GM18517 (cell line): ENCODE data around the gene ANKHD1.
A peak's percentile ranks its signal among the peaks of the same experiment; 100 is the strongest.

Source experiments
- ATAC-seq: cut with Tn5 transposase; IDR thresholded peaks from one replicate; pipeline ENCODE4 v1.9.1; 2021; ENCODE audit warnings: mild to moderate bottlenecking, moderate library complexity; ENCODE audit not compliant: unreplicated experiment

ANKHD1 gene

GRCh38 chr5:140401362-140402257, at the start of gene ANKHD1:
Gene ANKHD1 (plus strand): TSS chr5:140401833. CDS start chr5:140401968, 135 bp downstream.
- peak; percentile 92 for ATAC-seq

GRCh38 chr5:140355546-140355945, 46.1 kb upstream of the ANKHD1 start:
- no peak for ATAC-seq

GRCh38 chr5:140356853-140357725, 44.5 kb upstream of the ANKHD1 start:
- peak; percentile 14 for ATAC-seq

GRCh38 chr5:140357726-140358093, 43.9 kb upstream of the ANKHD1 start:
- ATAC-seq: peak; percentile 84

GRCh38 chr5:140358738-140359310, 42.8 kb upstream of the ANKHD1 start:
- ATAC-seq: no peak

GRCh38 chr5:140360101-140360500, 41.5 kb upstream of the ANKHD1 start, which contains the start of gene SLC4A9:
Gene SLC4A9 (plus strand): TSS chr5:140360194. CDS start chr5:140360237, 43 bp downstream.
- ATAC-seq: no peak

- ATAC-seq: no peak
Observed at GRCh38 chr5:140360681-140361479, 40.8 kb upstream of the ANKHD1 start.

GRCh38 chr5:140361901-140362300, 39.7 kb upstream of the ANKHD1 start:
- no peak for ATAC-seq

- ATAC-seq: no peak
Observed at GRCh38 chr5:140362311-140362710, 39.3 kb upstream of the ANKHD1 start.

GRCh38 chr5:140362875-140363630, 38.6 kb upstream of the ANKHD1 start:
- peak; percentile 53 for ATAC-seq

GRCh38 chr5:140363631-140364471, 37.8 kb upstream of the ANKHD1 start:
- no peak for ATAC-seq

GRCh38 chr5:140364472-140364765, 37.2 kb upstream of the ANKHD1 start:
- ATAC-seq: no peak

GRCh38 chr5:140365282-140365681, 36.4 kb upstream of the ANKHD1 start:
- no peak for ATAC-seq

- no peak for ATAC-seq
Observed at GRCh38 chr5:140365941-140366340, 35.7 kb upstream of the ANKHD1 start.

- ATAC-seq: no peak
Observed at GRCh38 chr5:140366589-140367255, 34.9 kb upstream of the ANKHD1 start.

- no peak for ATAC-seq
Observed at GRCh38 chr5:140367256-140368013, 34.2 kb upstream of the ANKHD1 start.

GRCh38 chr5:140371356-140372151, 30.1 kb upstream of the ANKHD1 start:
- ATAC-seq: no peak
